D341Med (cell line): Measurements from ENCODE around the gene PTPRT.

ENCODE experiments used
- DNase-seq: peaks from one replicate; pipeline ENCODE4 v3.0.0; 2012; ENCODE audit warnings: low spot score

PTPRT gene

DNA sequence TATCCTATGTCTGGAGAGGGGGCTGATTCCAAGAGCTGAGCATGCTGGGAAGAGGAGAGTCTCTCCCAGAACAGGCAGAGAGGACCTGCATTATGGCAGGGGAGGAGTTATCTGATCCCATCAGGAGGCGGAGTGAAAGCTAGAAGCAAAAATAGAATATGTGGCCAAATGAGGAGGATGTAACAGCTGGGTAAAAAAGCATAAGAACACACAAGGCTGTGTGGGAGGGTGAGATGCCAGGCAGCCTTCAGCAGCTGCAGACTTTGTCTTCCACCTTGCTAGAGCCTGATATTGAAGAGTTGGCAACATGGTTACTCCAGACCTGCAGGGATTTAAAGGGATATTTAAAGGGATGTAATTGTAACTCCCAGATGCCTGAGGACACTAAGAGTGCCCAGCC, 167.1 kb downstream of the PTPRT start:
- DNase-seq: no peak

DNA sequence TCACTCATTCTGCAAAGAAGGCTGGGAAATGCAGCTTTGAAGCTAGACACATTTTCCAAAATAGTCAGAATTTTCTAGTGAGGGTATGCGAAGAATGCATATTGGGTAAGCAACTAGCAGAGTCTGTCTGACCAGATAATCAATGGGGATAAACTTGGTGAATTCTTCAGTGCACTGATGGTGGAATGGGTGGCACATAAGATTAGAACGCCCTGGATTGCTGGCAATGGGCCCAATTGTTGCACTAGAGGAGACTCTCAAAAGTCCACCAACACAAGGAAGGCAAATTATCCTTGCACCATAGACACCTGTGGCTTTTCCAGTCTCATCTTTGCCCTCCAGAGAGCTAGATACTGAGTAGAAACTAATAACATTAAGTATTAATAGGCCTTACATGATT, 167.6 kb downstream of the PTPRT start:
- no peak for DNase-seq

DNA sequence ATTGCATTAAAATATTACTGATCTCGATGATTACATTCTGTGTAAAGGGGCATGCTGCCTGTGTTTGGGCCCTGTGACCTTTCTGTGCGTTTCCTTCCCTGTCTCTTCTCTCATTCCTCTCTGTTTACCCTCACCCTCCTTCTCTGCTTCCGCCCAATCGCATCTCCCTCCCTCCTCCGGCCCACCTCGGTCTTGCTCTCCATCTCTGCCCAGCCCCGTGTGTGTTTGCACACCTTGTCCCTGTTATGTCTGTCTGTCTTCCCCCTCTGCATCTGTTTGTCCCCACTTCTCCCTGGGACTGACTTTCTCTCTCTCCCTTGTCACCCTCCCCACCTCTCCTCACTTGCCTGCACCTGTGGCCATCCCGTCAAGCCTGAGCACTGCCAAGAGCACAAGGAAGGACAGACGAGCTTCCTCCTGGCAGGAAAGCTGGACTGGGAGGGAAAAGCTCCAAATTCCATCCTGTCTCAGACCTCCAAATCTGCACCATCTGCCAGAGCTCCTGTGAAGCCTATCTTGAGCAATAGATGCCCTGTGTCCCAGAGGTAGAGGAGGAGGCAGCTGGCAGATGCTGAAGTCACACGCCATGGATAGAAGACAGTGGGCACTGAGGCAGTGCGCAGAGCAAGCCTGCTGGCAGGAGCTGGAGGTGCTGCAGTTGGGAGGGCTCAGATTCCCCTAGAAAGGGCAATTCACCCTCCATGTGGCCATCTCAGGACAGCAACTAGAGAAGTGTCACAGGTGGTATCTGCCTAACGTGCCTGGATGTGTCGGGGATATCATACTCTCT, 172.3 kb downstream of the PTPRT start:
- DNase-seq: no peak

DNA sequence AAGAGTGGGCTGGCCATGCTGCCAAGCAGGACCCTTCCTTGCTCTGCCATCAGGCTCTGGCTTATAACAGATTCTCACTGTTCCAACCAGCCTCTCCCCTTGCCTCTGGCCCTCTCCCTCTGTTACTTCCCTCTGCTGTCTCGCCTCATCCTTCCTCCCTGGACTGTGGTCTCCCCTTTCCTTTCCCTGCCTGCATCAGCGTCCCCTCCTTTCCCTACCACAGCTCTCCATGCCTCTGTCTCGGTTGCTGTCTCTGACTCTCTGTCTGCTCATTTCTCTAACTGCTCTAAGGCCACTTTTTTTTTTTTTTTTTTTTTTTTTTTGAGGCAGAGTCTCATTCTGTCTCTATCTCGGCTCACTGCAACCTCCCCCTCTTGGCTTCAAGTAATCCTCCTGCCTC, 173.4 kb downstream of the PTPRT start:
- DNase-seq: no peak

DNA sequence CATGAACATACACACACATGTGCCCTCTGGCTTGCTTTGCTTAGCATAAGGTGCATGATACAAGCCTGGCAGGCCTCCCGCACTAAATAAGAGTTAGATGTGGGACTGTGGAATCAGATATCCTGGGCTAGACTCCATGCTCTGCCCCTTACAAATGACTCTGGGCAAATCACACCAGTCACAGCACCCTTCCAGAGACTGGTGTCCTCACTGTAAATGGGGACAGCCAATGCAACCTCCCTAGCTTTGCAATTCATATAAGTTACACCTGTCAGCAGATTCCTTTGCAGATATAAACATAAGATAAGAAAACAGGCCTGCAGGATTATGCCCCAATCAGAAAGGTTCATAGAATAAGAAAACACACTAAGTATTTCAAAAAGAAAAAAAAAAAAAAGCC, 174.1 kb downstream of the PTPRT start:
- no peak for DNase-seq

DNA sequence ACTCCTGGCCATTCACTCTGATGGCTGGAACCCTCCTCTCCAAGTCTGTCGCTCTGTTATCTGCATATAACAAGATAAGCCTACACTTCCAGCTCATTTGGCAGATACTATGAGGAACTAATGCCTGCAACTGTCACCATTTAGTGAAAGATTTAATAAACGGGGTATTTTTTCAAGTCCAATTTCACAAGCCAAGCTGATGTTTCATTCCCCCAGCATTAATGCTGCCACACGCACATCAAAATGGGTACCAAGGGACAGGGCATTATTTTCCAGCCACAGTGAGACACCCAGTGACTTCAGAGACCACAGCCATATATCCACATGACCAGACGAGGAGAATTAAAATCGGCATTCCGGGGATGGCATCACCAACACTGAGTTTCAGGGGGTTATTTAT, 175.5 kb downstream of the PTPRT start:
- DNase-seq: no peak

DNA sequence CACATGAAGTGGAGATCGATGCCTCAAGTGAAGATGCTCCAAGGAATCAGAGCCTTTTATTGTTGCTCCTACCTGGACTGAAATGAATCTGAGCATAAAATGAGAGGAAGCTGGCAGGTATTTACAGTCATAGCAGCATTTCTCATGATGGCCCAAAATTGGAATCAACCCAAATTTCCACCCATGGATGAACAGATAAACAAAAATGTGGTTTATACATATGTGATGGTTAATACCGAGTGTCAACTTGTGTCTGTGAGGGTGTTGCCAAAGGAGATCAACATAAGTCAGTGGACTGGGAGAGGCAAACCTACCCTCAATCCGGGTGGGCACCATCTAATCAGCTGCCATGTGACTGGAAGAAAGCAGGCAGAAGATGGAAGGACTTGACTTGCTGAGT, 178.2 kb downstream of the PTPRT start:
- no peak for DNase-seq

DNA sequence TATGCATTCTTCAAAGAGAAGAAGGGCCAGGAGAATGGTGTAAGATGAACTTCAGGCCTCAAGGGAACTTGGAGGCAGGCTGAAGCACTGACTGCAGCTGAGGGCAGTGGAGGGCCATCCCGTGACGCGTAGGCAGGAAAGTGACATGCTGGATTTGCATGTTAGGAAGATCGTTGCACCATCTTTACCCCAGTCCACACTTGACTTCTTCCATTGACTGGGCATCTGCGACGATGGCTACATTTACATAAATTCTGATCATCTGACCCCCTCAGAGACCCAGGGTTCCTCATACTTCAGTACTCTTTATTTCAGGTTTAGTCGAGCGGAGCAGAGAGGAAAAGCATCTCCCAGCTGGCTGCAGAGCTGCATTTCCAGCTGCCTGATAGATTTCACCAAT, 180.2 kb downstream of the PTPRT start:
- DNase-seq: no peak

DNA sequence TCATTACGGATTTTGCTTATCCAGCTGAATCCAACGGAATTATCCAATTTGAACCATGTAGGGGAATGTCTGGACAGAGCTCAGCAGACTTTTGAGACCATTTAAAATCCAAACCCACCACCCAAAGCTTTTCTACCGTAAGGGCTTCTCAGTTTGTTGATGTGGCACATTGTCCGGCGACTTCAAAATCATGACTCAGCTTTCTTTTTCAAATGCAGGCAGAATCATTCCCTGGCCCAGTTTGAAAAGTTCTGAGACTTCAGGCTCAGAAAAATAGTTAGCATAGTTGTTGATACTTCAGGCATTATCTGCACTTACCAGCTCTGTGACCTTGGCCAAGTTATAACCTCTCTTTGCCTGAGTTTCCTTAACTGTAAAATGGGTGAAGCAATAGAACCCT, 182.2 kb downstream of the PTPRT start:
- no peak for DNase-seq

DNA sequence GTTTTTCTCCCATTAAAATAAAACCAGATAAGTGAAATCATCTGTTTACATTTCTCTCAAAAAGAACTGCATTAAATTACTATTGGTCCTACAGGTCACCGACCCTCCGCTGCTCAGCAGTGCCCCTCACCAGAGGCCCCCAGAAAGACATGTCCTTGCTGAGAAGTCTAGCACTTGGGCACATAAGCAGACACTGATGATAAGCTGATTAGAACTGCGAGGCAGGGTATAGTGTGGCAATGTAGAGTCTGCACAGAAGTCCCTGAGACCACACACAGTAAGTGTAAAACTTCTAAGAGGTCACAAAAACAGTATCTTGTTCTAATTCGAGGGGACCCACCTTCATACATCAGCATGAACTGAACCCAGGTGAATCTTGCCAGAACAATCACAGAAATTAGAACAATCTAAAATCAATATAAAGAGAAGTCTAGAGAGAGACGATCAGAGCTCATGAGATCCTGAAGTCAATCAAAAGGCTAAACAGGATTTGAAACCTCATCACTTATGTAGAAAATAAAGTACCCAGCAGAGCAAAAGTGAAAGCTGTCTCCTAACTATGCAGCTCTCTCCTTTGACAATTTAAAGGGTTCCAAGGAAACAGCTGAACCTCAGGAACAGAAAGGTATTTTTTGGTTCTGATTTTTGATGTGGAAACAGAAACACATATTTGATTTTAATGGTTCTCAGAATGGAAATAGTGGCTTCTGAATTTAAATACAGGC, 182.9 kb downstream of the PTPRT start:
- no peak for DNase-seq

DNA sequence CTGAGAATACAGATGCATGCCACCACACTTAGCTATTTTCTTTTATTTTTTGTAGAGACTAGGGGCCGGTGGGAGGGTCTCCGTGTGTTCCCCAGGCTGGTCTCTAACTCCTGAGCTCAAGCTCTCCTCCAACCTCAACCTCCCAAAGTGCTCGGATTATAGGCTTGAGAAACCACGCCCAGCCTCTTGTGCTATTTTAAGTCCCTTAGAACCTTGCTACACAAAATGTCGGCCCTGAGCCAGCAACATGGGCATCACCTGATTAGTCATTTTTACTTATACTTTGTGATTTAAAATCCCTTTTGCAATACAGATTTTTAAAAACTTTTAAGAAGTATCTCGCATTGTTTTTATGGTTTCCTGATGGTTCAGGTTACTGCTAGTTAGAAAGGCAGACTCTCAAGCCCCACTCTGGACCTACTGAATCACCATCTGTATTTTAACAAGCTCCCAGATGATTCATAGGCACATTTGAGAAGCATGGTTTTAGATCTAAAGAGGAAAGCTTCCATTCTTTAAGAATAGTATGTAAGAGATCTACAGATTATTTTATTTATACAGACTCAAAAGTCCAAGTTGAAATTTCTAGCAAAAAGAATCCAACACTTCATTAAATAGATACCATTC, 186.3 kb downstream of the PTPRT start:
- no peak for DNase-seq

DNA sequence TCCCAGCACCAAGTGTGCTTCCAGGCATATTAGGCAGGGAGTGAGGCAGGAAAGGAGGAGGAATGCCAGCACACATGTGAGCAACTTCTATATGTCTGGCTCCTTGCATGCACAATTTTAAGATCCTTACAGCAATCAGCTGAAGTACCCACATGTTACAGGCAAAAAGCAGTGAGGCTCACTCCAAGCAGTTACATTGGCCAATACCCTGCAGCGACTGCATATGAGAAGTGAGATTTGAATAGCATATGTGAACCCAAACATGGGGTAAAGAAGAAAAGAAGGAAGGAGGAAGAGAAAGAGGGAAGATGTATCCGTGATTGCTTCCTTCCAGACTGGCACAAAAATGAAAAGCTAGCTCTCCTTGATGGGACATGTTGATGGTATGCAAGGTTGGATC, 193.6 kb downstream of the PTPRT start:
- no peak for DNase-seq

DNA sequence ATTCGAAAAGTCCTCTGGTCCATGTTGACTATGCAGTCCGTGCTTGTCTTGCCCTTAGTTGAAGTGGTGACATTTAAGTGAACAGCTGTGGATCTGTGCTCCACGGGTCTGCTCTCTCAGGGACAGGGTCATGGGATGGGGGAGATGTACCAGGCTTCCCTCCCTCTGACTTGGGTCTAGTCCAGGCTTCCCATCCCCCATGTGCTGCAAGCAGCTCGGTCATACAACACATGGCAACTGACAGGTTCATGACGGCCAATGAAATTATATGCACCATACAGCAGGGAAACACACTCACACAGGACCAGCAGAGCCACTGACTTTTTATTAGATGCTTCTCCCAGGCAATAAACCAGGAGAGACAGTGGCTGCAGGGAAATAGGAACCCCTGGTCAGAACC, 201.4 kb downstream of the PTPRT start:
- DNase-seq: no peak

DNA sequence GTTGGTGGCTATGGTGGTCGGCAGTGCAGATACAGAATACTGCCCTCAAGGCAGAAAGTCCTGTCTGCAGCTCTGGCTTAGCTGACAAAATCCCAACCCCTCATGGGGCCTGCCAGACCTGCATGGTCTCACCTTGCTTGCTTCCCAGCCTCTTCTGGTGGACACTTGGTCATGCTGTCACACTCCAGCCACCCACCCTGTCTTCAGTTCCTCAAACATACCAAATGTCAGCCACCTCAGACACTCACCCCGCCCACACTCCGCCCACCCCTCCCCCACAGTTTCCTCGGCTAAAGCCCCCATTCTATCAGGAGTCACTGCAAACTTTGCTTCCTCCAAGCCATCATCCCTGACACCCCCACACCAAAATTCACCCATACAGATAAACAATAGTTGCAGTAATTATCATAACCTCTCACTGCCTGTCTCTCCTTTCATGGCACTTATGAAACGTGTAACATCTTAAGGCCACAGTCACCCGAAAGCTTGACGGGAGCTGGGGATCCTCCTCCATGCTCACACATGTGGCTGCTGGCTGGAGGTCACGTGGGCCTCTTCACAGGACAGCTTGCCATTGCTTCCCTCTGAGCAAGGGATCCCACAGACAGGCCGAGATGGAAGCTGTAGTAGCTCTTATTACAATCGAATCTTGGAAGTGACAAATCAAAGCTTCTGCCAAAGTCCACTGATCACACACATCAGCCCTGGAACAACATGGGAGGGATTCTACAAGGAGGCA, 202.2 kb downstream of the PTPRT start:
- no peak for DNase-seq

DNA sequence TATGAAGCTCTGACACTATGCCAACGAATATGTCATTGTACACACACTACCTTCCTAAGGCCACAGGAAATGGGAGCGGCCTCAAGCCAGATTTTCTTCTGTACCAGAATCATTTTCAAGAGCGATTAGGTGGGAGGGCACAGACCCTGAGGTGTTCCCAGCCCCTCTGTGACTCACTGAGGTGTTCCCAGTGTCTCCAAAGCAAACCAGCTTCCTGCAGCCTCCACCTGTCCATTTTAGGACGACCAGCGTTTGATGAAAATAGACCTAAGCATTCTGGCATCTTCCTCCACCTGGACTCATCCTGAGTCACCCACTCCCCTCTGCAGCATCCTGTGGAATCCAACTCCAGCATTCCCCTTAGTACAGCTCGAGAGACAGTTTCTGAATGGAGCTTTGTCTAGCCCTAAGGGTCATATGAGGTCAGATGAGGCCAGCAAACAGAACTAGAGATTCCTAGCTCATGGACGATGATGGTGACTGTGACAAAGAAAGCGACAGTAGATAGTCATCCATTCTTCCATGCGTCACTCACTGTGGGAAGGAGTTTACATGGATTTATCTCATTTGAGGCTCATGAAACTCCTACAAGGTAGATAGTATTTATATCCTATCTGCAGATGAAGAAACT, 203.4 kb downstream of the PTPRT start:
- no peak for DNase-seq

DNA sequence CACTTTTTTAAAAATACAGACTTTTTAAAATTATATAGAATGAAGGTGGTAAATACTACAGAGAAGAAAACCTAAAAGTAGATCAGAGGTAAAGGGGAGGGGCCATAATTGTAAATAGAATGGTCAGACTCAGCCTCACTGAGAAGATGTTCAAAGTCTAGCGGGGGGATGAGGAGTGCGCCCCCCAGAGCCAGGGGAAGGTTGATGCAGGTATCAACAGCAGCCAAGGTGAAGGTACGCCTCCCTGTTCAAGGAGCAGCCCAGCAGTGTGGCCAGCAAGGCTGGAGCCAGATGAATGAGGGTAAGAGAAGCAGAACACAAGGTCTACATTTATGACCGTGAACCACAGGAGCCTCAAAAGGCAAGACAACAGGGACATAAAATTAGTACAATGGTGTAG, 204.1 kb downstream of the PTPRT start:
- no peak for DNase-seq

DNA sequence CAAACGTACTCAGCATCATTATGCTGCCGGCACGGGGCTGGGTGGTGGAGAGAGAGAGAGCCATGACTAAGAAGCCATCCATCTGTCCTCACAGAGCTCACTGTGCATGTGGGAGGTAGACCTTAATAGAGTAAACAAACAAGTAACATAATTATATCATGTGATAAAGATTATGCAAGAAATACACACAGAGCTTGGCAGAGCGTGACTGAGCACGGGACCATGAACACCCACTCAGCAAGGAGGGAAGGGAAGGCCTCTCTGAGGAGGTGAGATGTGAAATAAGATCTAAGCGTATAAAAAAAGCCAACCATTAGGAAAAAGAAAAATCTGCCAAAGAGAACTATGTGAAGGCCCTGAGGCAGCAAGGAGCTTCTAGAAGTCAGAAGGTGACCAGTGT, 207.5 kb downstream of the PTPRT start:
- no peak for DNase-seq

DNA sequence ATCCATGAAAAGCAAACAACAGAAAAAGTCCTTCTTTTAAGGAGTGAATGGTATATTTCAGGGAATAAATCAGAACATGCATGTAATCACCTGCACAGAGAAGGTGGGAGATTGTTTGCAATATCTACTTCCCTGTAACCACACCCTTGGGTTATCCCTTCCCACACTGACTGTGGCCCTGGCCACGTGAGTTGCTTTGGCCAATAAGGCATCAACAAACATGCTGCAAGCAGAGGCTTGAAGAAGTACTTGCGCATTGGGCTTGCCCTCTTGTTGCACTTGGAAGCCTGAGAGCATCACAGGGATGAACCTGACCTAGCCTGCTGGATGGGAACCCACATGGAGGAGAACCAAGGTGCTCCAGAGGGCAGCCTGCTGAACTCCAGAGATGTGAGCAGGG, 208.5 kb downstream of the PTPRT start:
- no peak for DNase-seq

DNA sequence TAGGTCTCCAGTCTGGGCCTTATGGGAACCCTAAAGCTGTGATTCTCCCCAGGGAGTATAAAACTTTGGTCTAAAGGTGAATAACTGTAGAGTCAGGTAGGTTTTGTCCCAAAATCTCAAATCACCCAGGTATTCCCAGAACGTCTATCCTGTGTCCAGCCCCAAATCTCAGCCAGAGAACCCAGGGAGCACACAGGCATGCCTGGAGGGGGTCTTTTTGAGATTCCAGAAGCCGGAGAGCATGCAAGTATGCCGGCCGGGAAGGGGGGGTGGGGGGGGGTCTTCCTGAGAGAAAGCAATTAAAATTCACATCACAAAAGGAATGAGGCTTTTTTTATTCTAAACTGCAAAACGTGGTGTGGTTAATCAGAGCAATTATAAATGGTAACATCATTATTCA, 210.0 kb downstream of the PTPRT start:
- no peak for DNase-seq

DNA sequence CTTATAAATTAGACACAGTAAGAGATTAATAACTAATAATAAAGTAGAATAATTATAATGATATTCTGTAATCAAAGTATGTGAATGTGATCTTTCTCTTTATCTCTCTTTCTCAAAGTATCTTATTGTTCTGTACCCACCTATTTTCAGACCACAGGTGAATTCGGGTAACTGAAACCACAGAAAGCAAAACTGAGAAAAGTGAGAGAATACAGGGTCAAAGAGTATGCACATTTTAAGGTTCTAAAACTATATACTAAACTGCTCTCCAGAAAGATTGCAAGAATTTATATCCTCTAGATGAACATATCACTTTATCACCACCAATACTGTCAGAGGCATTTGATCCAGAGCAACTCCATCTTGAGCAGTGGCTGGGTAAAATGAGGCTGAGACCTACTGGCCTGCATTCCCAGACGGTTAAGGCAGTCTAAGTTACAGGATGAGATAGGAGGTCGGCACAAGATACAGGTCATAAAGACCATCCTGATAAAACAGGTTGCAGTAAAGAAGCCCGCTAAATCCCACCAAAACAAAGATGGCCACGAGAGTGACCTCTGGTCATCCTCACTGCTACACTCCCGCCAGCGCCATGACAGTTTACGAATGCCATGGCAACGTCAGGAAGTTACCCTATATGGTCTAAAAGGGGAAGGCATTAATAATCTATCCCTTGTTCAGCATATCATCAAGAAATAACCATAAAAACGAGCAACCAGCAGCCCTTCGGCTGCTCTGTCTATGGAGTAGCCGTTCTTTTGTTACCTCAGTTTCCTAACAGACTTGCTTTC, 211.3 kb downstream of the PTPRT start:
- DNase-seq: no peak

DNA sequence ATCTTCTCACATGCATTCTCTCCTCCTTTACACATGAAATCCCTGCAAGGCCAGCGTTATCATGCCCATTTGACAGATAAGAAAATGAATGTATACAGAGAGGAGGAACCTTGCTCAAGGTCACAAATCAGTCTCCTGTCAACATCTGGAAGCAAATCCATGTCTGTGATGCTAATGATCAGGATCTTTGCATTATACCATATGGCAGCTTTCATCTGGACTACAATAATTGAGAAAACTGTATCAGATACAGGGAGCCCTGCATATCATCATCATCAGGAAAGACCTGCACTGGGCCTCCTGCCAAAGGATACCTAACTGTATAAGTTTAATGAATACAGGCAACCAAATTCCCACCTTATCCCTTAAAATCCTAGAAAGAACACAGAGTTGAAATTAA, 213.7 kb downstream of the PTPRT start:
- DNase-seq: no peak
